ENCODE data around the gene AKT3. TPM values are rescaled to one million over a fixed set of nuclear protein-coding genes. Genes with fewer than 3 reads are reported as not detected.

Gene AKT3
- total RNA-seq, 1 experiment from 2014 or later = 18.7 TPM

- ChIA-PET POLR2A (ENCODE audit: unreplicated experiment) (no interaction called here), CTCF (no interaction called here)
- Histone ChIP-seq H2AFZ (ENCODE audit: low read length) (no peak overlapping the region), H4K20me1 (ENCODE audit: low read length) (no peaks in the 10 kb centered on the region), H3K27ac (ENCODE audit: low read length) (no peak overlapping the region), H3K36me3 (ENCODE audit: low read depth, low read length) (no peaks in the 10 kb centered on the region), H3K9me3 (ENCODE audit: low read length) (no peaks in the 10 kb centered on the region), H3K27me3 (ENCODE audit: low read length) (no peaks in the 10 kb centered on the region), H3K4me2 (ENCODE audit: low read length) (no peak overlapping the region), H3F3A (ENCODE audit: low read length, unreplicated experiment) (no peaks in the 10 kb centered on the region), H3K79me2 (ENCODE audit: low read length) (no peaks in the 10 kb centered on the region), H3K9ac (ENCODE audit: low read length) (no peak overlapping the region), H3K4me3 (ENCODE audit: low read length) (no peak overlapping the region), H3K9me2 (replicated peaks; ENCODE audit: low read length) (no peaks in the 10 kb centered on the region), H3K4me1 (ENCODE audit: insufficient read depth, low read length) (no peaks in the 10 kb centered on the region)
- no TSS peak for BruUV-seq (replicated peaks)
- DNase-seq (no peak), ATAC-seq (no peak)
- intact Hi-C loops (cut with micrococcal nuclease) = no loop called here
- TF ChIP-seq EZH2phosphoT487 (IDR thresholded peaks at IDR 0.05; ENCODE audit: borderline replicate concordance, low read length) (no peak), CTCF (conservative IDR thresholded peaks at IDR 0.05; ENCODE audit: low read depth, low read length) (no peak), EZH2 (IDR thresholded peaks at IDR 0.05; ENCODE audit: low read length, unreplicated experiment) (no peak)
These were observed 118.6 kb downstream of the AKT3 start for GRCh38 chr1:243731301-243731891.

GRCh38 chr1:243730487-243731150, 119.4 kb downstream of the AKT3 start:
- no peak overlapping the region for H3K27ac ChIP-seq (ENCODE audit: low read length)
- ATAC-seq = no peak
- BruUV-seq (replicated peaks) = no TSS peak
- no peaks in the 10 kb centered on the region for H3F3A ChIP-seq (ENCODE audit: low read length, unreplicated experiment)
- H3K9ac ChIP-seq (ENCODE audit: low read length) = no peak overlapping the region
- H3K4me3 ChIP-seq (ENCODE audit: low read length) = no peak overlapping the region
- H2AFZ ChIP-seq (ENCODE audit: low read length) = no peak overlapping the region
- no peaks in the 10 kb centered on the region for H3K79me2 ChIP-seq (ENCODE audit: low read length)
- H3K27me3 ChIP-seq (ENCODE audit: low read length) = no peaks in the 10 kb centered on the region
- H3K9me3 ChIP-seq (ENCODE audit: low read length) = no peaks in the 10 kb centered on the region
- intact Hi-C loops (cut with micrococcal nuclease) = no loop called here
- POLR2A ChIA-PET (ENCODE audit: unreplicated experiment) = no interaction called here
- no peaks in the 10 kb centered on the region for H4K20me1 ChIP-seq (ENCODE audit: low read length)
- H3K4me2 ChIP-seq (ENCODE audit: low read length) = no peak overlapping the region
- no peaks in the 10 kb centered on the region for H3K4me1 ChIP-seq (ENCODE audit: insufficient read depth, low read length)
- TF ChIP-seq CTCF (conservative IDR thresholded peaks at IDR 0.05; ENCODE audit: low read depth, low read length) = no peak
- no peaks in the 10 kb centered on the region for H3K36me3 ChIP-seq (ENCODE audit: low read depth, low read length)
- no peak for DNase-seq
- CTCF ChIA-PET = no interaction called here
- no peaks in the 10 kb centered on the region for H3K9me2 ChIP-seq (replicated peaks; ENCODE audit: low read length)

- no TSS peak for BruUV-seq (replicated peaks)
These were observed 120.1 kb downstream of the AKT3 start for GRCh38 chr1:243729956-243730355.

More at GRCh38 chr1:243729956-243730355, 120.1 kb downstream of the AKT3 start:
- no peaks in the 10 kb centered on the region for H3K79me2 ChIP-seq (ENCODE audit: low read length)
- H3K4me1 ChIP-seq (ENCODE audit: insufficient read depth, low read length) = no peaks in the 10 kb centered on the region
- H3K9me2 ChIP-seq (replicated peaks; ENCODE audit: low read length) = no peaks in the 10 kb centered on the region
- TF ChIP-seq EZH2phosphoT487 (IDR thresholded peaks at IDR 0.05; ENCODE audit: borderline replicate concordance, low read length) (no peak), CTCF (conservative IDR thresholded peaks at IDR 0.05; ENCODE audit: low read depth, low read length) (no peak), EZH2 (IDR thresholded peaks at IDR 0.05; ENCODE audit: low read length, unreplicated experiment) (no peak)
- H3K9ac ChIP-seq (ENCODE audit: low read length) = no peak overlapping the region
- H2AFZ ChIP-seq (ENCODE audit: low read length) = no peak overlapping the region
- ATAC-seq (no peak), DNase-seq (no peak)
- POLR2A ChIA-PET (ENCODE audit: unreplicated experiment) = no interaction called here
- no peaks in the 10 kb centered on the region for H3F3A ChIP-seq (ENCODE audit: low read length, unreplicated experiment)
- H4K20me1 ChIP-seq (ENCODE audit: low read length) = no peaks in the 10 kb centered on the region
- H3K4me3 ChIP-seq (ENCODE audit: low read length) = no peak overlapping the region
- CTCF ChIA-PET = no interaction called here
- no peaks in the 10 kb centered on the region for H3K27me3 ChIP-seq (ENCODE audit: low read length)
- no peak overlapping the region for H3K27ac ChIP-seq (ENCODE audit: low read length)
- H3K4me2 ChIP-seq (ENCODE audit: low read length) = no peak overlapping the region
- no peaks in the 10 kb centered on the region for H3K36me3 ChIP-seq (ENCODE audit: low read depth, low read length)
- no peaks in the 10 kb centered on the region for H3K9me3 ChIP-seq (ENCODE audit: low read length)
- intact Hi-C loops (cut with micrococcal nuclease) = no loop called here
